Mononuclear cell (primary cell): ENCODE measurements around the gene FRMD7. TPM values are rescaled to one million over a fixed set of nuclear protein-coding genes. Genes with fewer than 3 reads are reported as not detected.
"Not testable (repeated sequence)": the region's sequence is repeated elsewhere in the genome, so short reads cannot be mapped to it uniquely, and the experiment has no call there.

ENCODE experiments used
- H3K27me3 ChIP-seq: 2 replicates; pipeline ENCODE4 v1.6.0; 2011; ENCODE audit warnings: low read length, control low read depth; ENCODE audit not compliant: insufficient read depth
- H3K4me1 ChIP-seq: 2 replicates; pipeline ENCODE4 v1.5.1; 2011; ENCODE audit warnings: mild to moderate bottlenecking, low read length, control low read depth; ENCODE audit not compliant: insufficient read depth
- H3K4me3 ChIP-seq: 2 replicates; pipeline ENCODE4 v1.5.1; 2011; ENCODE audit warnings: mild to moderate bottlenecking, low read length, moderate library complexity
- H3K9me3 ChIP-seq: 2 replicates; pipeline ENCODE4 v1.5.1; 2011; ENCODE audit warnings: low read depth, mild to moderate bottlenecking, control low read depth, low read length
- total RNA-seq: library from RNA; depleted of rRNA; stranded (reverse); fragments of >200 nt; gene quantifications from one replicate; pipeline ENCODE4 v1.2.3, GENCODE V29; 2012

The FRMD7 gene
- total RNA-seq, 1 donor: 0.10 TPM

DNA sequence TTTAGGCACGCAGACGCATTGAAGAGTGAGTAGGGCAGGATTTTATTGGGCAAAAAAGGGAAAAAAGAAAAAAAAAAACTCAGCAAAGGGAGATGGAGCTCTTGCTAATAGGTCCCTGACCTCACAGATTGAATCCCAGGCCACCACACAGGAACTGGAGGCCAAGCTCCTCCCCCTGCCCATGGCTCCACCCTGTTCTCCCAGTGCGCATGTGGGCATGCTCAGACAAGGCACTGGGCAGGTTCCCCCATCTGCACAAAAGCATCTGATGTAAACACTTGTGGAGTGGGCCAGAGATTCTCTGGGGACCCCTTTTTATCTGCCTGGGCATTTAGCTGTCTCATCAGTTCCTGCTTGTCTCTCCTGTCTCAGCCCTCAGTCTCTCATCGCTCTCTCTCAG lies 9.5 kb downstream of the FRMD7 start:
- no peaks in the 10 kb centered on the region for H3K27me3 ChIP-seq
- H3K4me1 ChIP-seq: no peaks in the 10 kb centered on the region
- no peak overlapping the region for H3K4me3 ChIP-seq
- no peaks in the 10 kb centered on the region for H3K9me3 ChIP-seq

DNA sequence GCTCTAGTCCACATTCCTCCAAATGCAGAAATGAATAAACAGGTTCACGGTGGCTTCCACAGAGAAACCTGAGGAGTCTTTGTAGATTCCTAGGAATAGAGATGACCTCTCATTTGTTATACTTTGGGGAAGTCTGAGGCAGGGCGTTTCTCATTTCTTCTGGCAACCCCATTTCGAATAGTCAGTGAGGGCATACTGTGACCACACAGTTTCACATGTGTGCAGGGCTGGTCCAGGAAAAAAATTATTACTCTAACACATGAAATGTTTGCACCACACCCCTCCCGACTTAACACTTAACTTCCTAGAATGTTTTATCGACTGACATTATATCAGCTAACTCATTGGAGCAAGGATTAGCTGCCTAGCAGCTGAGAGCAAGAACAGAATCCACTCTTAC lies 12.0 kb downstream of the FRMD7 start:
- Histone ChIP-seq H3K4me3 (no peak overlapping the region), H3K9me3 (no peaks in the 10 kb centered on the region), H3K4me1 (no peaks in the 10 kb centered on the region), H3K27me3 (no peaks in the 10 kb centered on the region)

DNA sequence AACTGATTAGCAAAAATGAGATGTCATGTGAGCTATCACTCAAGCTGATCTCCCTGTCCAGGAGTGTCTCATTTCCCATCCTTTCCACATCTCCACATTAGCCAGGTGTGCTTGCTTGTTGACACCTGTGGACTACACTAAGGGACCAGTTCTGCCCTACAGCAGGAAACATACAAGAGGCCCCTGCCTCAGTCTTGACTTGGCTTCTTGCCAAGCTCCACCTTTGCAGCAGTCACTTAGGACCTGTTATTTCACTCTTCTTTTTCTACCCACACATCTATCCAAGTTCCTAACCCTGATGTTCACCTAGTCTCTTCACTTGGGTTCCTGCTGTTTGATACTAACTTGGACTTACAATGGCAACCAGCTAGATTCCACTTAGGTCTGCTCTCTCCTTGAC lies 13.2 kb downstream of the FRMD7 start:
- Histone ChIP-seq H3K9me3 (no peaks in the 10 kb centered on the region), H3K27me3 (no peaks in the 10 kb centered on the region), H3K4me3 (no peak overlapping the region), H3K4me1 (no peaks in the 10 kb centered on the region)

DNA sequence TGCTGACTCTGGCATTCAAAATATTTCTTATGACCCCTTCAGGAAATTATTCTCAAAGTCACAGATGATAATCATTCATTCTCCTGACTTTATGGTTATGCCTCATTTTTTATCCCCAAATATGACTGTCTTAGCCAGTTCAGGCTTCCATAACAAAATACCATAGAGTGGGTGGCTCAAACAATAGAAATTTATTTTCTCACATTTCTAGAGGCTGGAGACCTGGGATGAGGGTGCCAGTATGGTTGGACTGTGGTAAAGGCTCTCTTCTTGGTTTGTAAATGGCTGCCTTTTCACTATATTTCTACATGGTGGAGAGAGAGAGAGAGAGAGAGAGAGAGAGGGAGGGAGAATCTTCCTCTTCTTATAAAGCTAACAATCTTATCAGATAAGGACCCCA lies 20.5 kb downstream of the FRMD7 start:
- H3K27me3 ChIP-seq: no peaks in the 10 kb centered on the region
- H3K4me1 ChIP-seq: no peaks in the 10 kb centered on the region
- no peak overlapping the region for H3K4me3 ChIP-seq
- no peaks in the 10 kb centered on the region for H3K9me3 ChIP-seq

DNA sequence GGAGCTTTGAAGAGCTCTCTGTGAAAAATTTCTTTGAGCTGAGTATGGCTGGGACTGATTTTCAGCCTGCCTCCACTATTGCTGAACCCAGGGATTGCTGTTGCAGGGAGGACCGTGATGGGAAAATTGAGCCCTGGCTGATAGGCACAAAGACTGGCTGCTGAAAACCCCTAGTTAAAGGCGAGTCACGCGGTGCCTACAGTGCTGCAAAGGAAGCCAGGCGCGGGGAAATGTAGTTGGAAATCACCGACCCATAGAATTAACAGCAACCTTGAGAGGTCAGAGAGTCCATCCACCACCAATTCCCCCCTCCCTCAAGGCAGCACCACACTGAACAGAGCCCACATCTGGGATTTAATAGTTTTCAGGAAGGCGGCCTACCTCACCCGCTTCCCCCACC lies 26.0 kb downstream of the FRMD7 start:
- Histone ChIP-seq H3K4me1 (no peaks in the 10 kb centered on the region), H3K9me3 (no peaks in the 10 kb centered on the region), H3K27me3 (no peaks in the 10 kb centered on the region)

DNA sequence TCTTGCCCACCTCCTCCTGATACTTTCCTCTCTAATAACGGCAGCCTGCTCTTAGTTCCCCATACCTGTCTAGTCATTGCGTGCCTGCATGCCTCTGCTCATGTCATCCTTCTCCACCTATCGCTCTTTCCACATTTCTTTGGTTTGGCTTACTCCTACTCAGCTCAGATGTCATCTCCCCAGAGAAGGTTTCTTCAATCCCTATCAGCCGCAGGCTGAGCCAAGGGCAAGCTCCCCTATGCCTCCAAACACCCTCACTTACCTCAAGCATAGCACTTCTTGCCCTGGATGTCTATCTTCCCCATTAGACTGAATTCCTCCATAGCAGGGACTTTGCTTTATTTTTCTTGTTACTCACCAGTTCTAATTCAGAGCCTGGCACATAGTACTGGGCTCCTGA lies 26.6 kb downstream of the FRMD7 start:
- no peaks in the 10 kb centered on the region for H3K4me1 ChIP-seq
- H3K4me3 ChIP-seq: no peak overlapping the region
- no peaks in the 10 kb centered on the region for H3K27me3 ChIP-seq
- H3K9me3 ChIP-seq: no peaks in the 10 kb centered on the region

More for the DNA sequence above, 26.0 kb downstream of the FRMD7 start:
- no peak overlapping the region for H3K4me3 ChIP-seq

DNA sequence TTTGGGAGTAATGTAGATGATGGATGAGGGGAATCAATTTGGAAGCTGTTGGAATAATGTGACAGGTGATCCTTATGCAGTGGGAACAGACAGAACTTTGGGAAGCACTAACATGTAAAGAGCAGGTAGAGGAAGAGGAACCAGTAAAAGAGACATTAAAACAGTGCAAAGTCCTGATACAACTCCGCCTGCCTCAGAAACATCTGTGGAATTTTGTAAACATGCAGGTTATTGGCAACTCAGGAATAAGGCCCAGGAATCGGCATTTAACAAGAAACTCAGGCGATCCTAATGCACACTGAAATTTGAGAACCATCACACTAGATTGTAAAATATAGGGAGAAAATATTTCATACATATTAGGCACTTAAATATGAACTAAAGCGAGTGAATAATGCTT lies 29.1 kb downstream of the FRMD7 start:
- H3K27me3 ChIP-seq, H3K4me1 ChIP-seq, H3K9me3 ChIP-seq, H3K4me3 ChIP-seq: not testable (repeated sequence)

DNA sequence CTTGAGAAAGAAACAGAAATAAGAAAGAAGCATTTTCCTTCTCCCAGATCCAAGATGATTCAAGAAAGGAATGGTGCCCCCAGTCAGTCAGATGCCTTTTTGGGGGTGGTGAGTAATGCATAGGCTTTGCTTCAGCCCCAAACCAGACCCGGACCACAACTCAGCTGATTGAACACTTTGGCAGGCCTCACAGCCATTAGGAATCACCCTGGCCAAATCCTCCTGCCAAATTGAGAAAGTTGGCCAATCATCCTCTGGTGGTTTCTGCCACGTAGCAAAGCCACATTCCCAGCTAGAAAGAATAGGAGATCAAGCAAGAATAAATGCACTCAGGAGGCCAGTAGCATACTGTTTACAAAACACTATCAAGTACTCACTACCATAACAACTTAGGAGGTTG lies 33.7 kb downstream of the FRMD7 start:
- Histone ChIP-seq H3K4me1 (no peaks in the 10 kb centered on the region), H3K9me3 (no peaks in the 10 kb centered on the region), H3K4me3 (no peak overlapping the region), H3K27me3 (no peaks in the 10 kb centered on the region)

DNA sequence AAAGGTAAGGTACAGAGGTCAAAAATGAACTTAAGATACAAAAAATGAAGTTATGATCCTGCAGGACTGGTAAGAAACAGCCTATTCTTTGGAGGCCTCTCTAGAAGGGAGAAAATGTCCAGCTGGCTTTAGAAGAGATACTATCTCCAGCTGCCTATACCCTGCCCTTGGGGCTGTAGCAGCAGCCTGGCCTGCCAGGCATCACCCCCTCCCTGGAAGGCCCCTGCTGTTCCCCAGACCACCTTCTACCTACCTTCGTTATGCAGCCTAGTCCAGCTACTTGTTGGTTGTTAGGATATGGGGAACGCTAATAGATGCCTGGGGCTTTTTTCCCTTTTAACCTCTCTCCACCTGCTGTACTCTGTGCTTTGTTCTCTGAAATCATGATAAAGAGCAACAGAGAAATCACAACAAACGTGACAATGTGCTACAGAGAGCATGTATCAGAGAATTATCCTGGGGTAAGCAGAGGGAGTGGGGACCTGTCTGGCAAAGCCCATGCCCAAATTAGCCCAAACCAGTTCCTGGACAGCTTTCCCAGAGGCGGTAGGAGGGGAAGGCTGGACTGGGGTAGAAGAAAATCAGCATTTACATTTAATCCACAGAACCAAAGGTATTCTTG lies 34.5 kb downstream of the FRMD7 start:
- H3K9me3 ChIP-seq: no peaks in the 10 kb centered on the region

DNA sequence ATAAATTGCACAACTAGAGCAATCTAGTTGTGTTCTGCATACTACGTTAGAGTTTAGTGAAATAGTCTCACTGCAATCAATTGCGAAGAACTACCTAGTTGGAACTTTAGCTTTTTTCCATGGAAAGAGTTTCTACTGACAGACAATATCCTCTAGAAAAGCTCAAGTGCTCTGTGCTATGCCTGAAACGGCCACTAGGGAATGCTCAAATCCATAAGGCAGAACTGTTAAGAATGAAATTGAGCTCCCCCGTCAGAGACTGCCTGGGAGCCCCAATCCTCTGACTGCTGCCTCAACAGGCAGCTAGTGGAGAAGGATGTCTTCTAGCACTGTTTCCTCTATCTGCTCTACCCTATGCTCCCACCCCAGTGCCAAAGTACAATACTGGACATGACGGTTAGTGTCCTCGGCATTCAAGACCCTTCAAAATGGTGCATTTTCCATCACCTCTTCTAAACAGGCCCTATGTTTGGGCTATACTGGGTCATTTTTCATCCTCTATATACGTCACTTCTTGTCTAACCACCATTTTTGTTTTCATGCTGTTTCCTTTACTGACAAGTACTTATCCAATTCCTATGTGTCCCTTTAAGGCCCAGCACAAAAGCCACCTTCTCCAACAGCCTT lies 35.3 kb downstream of the FRMD7 start:
- Histone ChIP-seq H3K4me3 (no peak overlapping the region), H3K4me1 (no peaks in the 10 kb centered on the region), H3K27me3 (no peaks in the 10 kb centered on the region), H3K9me3 (no peaks in the 10 kb centered on the region)

More for the DNA sequence above, 34.5 kb downstream of the FRMD7 start:
- no peak overlapping the region for H3K4me3 ChIP-seq
- no peaks in the 10 kb centered on the region for H3K27me3 ChIP-seq
- H3K4me1 ChIP-seq: no peaks in the 10 kb centered on the region

DNA sequence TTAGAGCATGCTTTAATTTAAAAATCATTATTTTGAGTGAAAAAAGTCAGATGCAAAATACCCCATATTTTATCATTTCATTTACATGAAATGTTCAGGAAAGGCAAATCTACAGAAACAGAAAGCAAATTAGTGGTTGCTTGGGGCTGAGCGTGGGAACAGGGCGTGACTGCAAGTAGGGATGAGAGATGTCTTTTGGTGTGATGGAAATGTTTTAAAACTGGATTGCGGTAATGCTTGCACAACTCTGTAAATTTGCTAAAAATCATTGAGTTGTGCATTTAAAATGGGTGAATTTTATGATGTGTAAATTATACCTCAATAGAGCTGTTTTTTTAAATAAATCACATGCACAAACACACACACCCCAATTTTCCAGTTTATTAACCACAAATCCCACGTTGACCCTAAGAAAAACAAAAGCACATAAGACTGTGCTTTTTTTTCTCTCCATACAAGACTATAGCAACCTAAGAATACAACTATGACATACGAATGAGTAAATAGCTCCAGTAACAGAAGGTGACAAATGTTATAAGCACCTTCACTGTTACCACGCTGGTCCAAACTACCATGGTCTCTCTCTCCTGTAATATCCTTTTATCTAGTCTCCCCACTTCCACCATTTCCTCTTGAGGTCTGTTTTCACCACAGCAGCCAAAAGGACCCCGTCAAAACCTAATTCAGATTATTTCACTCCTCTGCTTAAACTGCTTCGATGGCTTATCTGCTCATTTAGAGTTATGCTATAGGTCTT lies 37.2 kb downstream of the FRMD7 start:
- no peaks in the 10 kb centered on the region for H3K27me3 ChIP-seq
- no peaks in the 10 kb centered on the region for H3K9me3 ChIP-seq
- H3K4me3 ChIP-seq: no peak overlapping the region
- no peaks in the 10 kb centered on the region for H3K4me1 ChIP-seq

DNA sequence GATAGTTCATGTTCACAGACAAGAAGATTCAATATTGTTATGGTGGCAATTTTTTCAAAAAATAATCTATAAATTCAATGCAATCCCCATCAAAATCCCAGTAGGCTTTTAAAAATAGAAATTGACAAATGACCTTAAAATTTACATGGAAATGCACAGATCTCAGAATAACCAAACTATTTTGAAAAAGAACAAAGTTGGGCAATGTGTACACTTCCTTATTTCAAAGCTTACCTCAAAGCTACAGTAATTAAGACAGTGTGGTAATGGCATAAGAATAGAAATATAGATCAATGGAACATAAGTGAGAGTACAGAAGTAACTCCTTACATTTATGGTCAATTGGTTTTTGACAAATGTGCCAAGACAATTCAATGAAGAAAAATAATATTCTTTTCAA lies 39.0 kb downstream of the FRMD7 start:
- Histone ChIP-seq H3K27me3 (no peaks in the 10 kb centered on the region), H3K4me1 (no peaks in the 10 kb centered on the region), H3K9me3 (no peaks in the 10 kb centered on the region), H3K4me3 (no peak overlapping the region)

DNA sequence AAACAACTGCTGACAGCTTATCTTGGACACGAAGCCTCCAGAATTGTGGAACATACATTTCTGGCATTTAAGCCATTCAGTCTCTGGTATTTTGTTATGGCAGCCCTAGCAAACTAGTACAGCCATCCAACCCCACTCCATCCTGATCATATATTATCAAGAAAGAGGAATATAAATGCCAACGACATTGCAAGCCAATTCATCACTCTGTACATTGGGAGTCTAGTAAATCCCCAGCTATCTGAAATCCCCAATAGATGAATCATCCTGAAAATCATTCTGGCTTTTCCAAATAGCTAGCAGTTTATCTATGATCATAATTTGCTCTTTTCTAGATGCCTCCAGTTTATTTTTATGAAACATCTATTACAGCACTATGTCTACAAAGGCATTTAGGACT lies 41.1 kb downstream of the FRMD7 start:
- H3K4me3 ChIP-seq: no peak overlapping the region

DNA sequence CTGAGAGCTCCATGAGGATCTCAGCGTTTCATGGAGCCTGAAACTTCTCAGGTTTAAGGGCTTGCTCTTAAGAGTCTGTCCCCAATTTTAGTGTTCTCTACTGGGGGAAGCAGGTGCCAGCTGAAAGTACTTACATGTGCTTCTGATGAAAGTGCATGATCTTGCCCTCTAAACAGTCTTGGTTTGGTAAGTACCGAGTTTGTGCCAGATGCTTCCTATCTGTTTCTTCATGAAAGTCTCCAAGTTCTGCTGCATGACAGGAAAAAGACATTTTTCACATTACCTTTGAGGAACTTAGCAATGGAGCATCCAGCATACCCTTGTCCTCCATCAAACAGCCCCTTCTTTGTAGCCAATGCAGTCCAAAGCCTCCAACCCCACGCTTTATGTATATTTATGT lies 42.0 kb downstream of the FRMD7 start:
- H3K4me3 ChIP-seq: no peak overlapping the region
- no peaks in the 10 kb centered on the region for H3K9me3 ChIP-seq
- H3K4me1 ChIP-seq: no peaks in the 10 kb centered on the region
- no peaks in the 10 kb centered on the region for H3K27me3 ChIP-seq

More for the DNA sequence above, 41.1 kb downstream of the FRMD7 start:
- Histone ChIP-seq H3K4me1 (no peaks in the 10 kb centered on the region), H3K27me3 (no peaks in the 10 kb centered on the region), H3K9me3 (no peaks in the 10 kb centered on the region)

DNA sequence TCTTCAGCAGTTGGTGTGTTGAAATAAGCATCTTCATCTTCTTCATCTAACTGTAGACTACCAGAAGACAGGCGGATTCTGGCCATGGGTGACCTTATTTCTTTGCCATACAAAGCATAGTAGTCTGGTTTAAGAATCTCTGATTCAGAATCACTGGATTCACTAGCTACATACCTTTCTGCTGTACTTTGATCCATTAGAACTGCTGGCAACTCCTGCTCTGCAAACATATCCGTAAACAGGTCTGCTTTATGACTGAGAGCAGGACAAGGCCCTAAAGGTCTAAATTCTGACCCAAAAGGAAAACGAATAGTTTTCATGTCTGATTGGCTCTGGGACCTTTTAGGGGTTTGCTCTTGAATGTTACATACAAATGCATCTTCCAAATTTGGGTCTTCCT lies 49.9 kb downstream of the FRMD7 start:
- no peaks in the 10 kb centered on the region for H3K9me3 ChIP-seq
- H3K27me3 ChIP-seq: no peaks in the 10 kb centered on the region
- H3K4me1 ChIP-seq: no peaks in the 10 kb centered on the region
- no peak overlapping the region for H3K4me3 ChIP-seq

DNA sequence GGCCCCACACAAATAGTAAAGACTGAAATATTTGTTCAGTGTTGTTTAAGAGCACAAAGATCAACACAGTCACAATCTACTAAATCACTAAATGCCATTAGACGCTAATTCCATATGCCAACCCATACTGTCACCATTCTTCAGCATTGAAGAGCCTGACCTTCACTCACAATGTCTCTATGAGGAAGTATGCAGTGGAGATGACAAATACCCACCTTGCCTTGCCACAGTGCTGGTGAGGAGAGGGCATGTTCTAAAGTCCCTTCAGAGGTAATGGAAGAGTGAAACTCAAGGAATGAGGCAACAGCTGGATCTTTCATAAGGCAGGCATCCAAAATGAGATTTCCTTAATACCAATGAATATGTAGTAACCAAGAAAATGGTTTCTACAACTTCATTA lies 50.4 kb downstream of the FRMD7 start:
- Histone ChIP-seq H3K4me3 (no peak overlapping the region), H3K9me3 (no peaks in the 10 kb centered on the region), H3K4me1 (no peaks in the 10 kb centered on the region), H3K27me3 (no peaks in the 10 kb centered on the region)
